WTC11 (cell line): ENCODE data around the gene KDM5B. TPM values are rescaled to one million over a fixed set of nuclear protein-coding genes. Genes with fewer than 3 reads are reported as not detected.
"Not testable (repeated sequence)": the region's sequence is repeated elsewhere in the genome, so short reads cannot be mapped to it uniquely, and the experiment has no call there.

Source experiments
- ATAC-seq: fragments of 200-7000 bp; cut with Tn5 transposase; 2 replicates; pipeline ENCODE4 v1.10.0; 2021; ENCODE audit warnings: mild to moderate bottlenecking, moderate library complexity
- CTCF ChIA-PET: fragments of 300-600 bp; sonication (Branson Sonifier 250); formaldehyde crosslinking; loops from one replicate; lab custom pipeline; 2021; ENCODE audit warnings: antibody characterized with exemption; lab: Charles Lee
- POLR2A ChIA-PET: fragments of 350-600 bp; sonication (Branson Sonifier 250); formaldehyde crosslinking; loops from one replicate; lab custom pipeline; 2021; ENCODE audit warnings: antibody characterized with exemption; lab: Charles Lee
- DNase-seq: peaks from one replicate; pipeline ENCODE4 v3.0.0; 2021; ENCODE audit warnings: low spot score
- H3K27ac Mint-ChIP-seq: 2 replicates; pipeline ENCODE4 v1.8.0; 2021; ENCODE audit warnings: mixed read lengths
- H3K27me3 Mint-ChIP-seq: 2 replicates; pipeline ENCODE4 v1.8.0; 2021; ENCODE audit warnings: low read depth, mild to moderate bottlenecking, moderate library complexity, mixed read lengths
- H3K36me3 Mint-ChIP-seq: 2 replicates; pipeline ENCODE4 v1.8.0; 2021; ENCODE audit warnings: mixed read lengths
- H3K4me1 Mint-ChIP-seq: 2 replicates; pipeline ENCODE4 v1.8.0; 2022; ENCODE audit warnings: mixed read lengths
- H3K4me3 Mint-ChIP-seq: 2 replicates; pipeline ENCODE4 v1.8.0; 2021; ENCODE audit warnings: mild to moderate bottlenecking, moderate library complexity, mixed read lengths
- H3K9me3 Mint-ChIP-seq: 2 replicates; pipeline ENCODE4 v1.8.0; 2021; ENCODE audit warnings: mixed read lengths
- CBFB ChIP-seq: sonication (generic); formaldehyde crosslinking; IDR thresholded peaks from 2 replicates; pipeline ENCODE4 v1.8.1; 2022; ENCODE audit warnings: mild to moderate bottlenecking, low read depth, missing genetic modification reagents
- CREB1 ChIP-seq: sonication (generic); formaldehyde crosslinking; IDR thresholded peaks from 2 replicates; pipeline ENCODE4 v1.8.0; 2023; ENCODE audit warnings: mild to moderate bottlenecking, missing genetic modification reagents
- ELF4 ChIP-seq: sonication (generic); formaldehyde crosslinking; IDR thresholded peaks from 2 replicates; pipeline ENCODE4 v1.8.1; 2022; ENCODE audit warnings: low read depth, mild to moderate bottlenecking, moderate library complexity, missing genetic modification reagents
- HMGA2 ChIP-seq: fragments of 250-450 bp; sonication (Bioruptor Pico); IDR thresholded peaks from 2 replicates; pipeline ENCODE4 v1.4.0; 2021; ENCODE audit warnings: mild to moderate bottlenecking, moderate library complexity
- JUN ChIP-seq: sonication (generic); formaldehyde crosslinking; IDR thresholded peaks from 2 replicates; pipeline ENCODE4 v1.8.0; 2023; ENCODE audit warnings: mild to moderate bottlenecking, missing genetic modification reagents
- SMAD3 ChIP-seq: sonication (generic); formaldehyde crosslinking; IDR thresholded peaks from 2 replicates; pipeline ENCODE4 v1.8.0; 2022; ENCODE audit warnings: missing genetic modification reagents, mild to moderate bottlenecking, borderline replicate concordance
- SMAD4 ChIP-seq: sonication (generic); formaldehyde crosslinking; IDR thresholded peaks from 2 replicates; pipeline ENCODE4 v1.8.0; 2022; ENCODE audit warnings: mild to moderate bottlenecking, missing genetic modification reagents
- SOX15 ChIP-seq: fragments of 250-450 bp; sonication (Bioruptor Pico); IDR thresholded peaks from 2 replicates; pipeline ENCODE4 v1.9.0; 2021; ENCODE audit warnings: mild to moderate bottlenecking
- SP1 ChIP-seq: sonication (generic); formaldehyde crosslinking; conservative IDR thresholded peaks from 2 replicates; pipeline ENCODE4 v1.8.1; 2022; ENCODE audit warnings: missing genetic modification reagents
- TP53 ChIP-seq: sonication (generic); formaldehyde crosslinking; IDR thresholded peaks from 2 replicates; pipeline ENCODE4 v1.8.1; 2023; ENCODE audit warnings: mild to moderate bottlenecking, missing genetic modification reagents
- ZBTB21 ChIP-seq: sonication (generic); formaldehyde crosslinking; IDR thresholded peaks from 2 replicates; pipeline ENCODE4 v1.8.1; 2023; ENCODE audit warnings: mild to moderate bottlenecking, missing genetic modification reagents, borderline replicate concordance
- ZNF232 ChIP-seq: sonication (generic); formaldehyde crosslinking; IDR thresholded peaks from 2 replicates; pipeline ENCODE4 v1.8.0; 2022; ENCODE audit warnings: mild to moderate bottlenecking, missing genetic modification reagents
- ZNF671 ChIP-seq: fragments of 250-450 bp; sonication (Bioruptor Pico); IDR thresholded peaks from 2 replicates; pipeline ENCODE4 v1.8.0; 2021; ENCODE audit warnings: mild to moderate bottlenecking
- total RNA-seq: library from RNA; stranded (reverse); gene quantifications from 3 replicates; pipeline ENCODE4 v1.2.3, GENCODE V29; 2021
- TF ChIP-seq, protein P1 (sequence below): sonication (generic); formaldehyde crosslinking; conservative IDR thresholded peaks from 2 replicates; pipeline ENCODE4 v1.8.1; 2022; ENCODE audit warnings: mild to moderate bottlenecking, missing genetic modification reagents
- TF ChIP-seq, protein P2 (sequence below): sonication (generic); formaldehyde crosslinking; IDR thresholded peaks from 2 replicates; pipeline ENCODE4 v1.8.1; 2022; ENCODE audit warnings: mild to moderate bottlenecking, moderate library complexity, missing genetic modification reagents
- TF ChIP-seq, protein P3 (sequence below): fragments of 250-450 bp; sonication (Bioruptor Pico); IDR thresholded peaks from 2 replicates; pipeline ENCODE4 v1.9.0; 2021; ENCODE audit warnings: mild to moderate bottlenecking
- TF ChIP-seq, protein P4 (sequence below): sonication (generic); formaldehyde crosslinking; IDR thresholded peaks from 2 replicates; pipeline ENCODE4 v1.8.1; 2022; ENCODE audit warnings: mild to moderate bottlenecking, missing genetic modification reagents, moderate library complexity, borderline replicate concordance
- TF ChIP-seq, protein P5 (sequence below): sonication (generic); formaldehyde crosslinking; IDR thresholded peaks from 2 replicates; pipeline ENCODE4 v1.8.0; 2023; ENCODE audit warnings: missing genetic modification reagents
- TF ChIP-seq, protein P6 (sequence below): sonication (generic); formaldehyde crosslinking; IDR thresholded peaks from 2 replicates; pipeline ENCODE4 v1.8.1; 2023; ENCODE audit warnings: mild to moderate bottlenecking, missing genetic modification reagents, moderate library complexity

KDM5B gene
- total RNA-seq, 1 experiment from 2014 or later, result 222 TPM

DNA sequence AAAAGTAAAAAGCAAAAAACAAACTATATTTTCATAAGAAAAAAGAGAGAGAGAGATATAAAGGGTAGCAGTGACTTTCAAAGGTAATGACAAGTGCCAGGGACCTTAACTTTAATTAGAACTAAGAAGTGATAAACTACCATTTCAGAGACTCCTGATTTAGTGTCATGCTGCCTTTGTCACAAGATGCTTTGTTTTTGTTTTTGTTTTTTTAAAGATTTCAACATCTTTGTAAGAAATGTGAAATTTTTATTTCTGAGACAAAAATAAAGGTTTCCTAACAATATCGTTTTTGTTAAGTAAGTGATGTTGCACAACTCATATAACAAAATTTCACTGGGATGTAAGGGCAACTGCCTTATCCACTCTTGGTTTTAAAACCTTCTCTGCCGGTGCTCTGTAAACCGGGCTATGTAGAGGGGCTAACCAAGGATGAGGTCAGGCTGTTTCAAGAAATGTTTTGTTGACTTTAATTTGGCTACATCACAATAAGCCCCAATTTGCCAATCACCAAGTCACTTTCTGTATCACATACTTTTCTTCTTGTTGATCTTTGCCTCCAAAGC is 62.8 kb downstream of the KDM5B start (continued):
- no peak for TF ChIP-seq TP53
- TF ChIP-seq, protein P1, sequence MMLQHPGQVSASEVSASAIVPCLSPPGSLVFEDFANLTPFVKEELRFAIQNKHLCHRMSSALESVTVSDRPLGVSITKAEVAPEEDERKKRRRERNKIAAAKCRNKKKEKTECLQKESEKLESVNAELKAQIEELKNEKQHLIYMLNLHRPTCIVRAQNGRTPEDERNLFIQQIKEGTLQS, result no peak
- TF ChIP-seq, all 79 proteins: peak for 0

DNA sequence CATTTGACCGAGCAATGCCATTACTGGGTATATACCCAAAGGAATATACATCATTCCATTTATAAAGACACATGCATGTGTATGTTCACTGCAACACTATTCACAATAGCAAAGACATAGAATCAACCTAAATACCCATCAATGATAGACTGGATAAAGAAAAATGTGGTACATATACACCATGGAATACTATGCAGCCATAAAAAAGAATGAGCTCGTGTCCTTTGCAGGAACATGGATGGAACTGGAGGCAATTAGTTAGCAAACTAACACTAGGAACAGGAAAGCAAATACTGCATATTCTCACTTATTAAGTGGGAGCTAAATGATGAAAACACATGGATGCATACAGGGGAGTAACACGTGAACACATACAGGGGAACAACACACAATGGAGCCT is 63.5 kb downstream of the KDM5B start:
- DNase-seq, H3K27me3 Mint-ChIP-seq, CTCF ChIA-PET, H3K4me3 Mint-ChIP-seq, POLR2A ChIA-PET, ATAC-seq, H3K27ac Mint-ChIP-seq, H3K9me3 Mint-ChIP-seq, H3K4me1 Mint-ChIP-seq: not testable (repeated sequence)
- peaks cover 89% of the 10 kb centered on the region for H3K36me3 Mint-ChIP-seq

DNA sequence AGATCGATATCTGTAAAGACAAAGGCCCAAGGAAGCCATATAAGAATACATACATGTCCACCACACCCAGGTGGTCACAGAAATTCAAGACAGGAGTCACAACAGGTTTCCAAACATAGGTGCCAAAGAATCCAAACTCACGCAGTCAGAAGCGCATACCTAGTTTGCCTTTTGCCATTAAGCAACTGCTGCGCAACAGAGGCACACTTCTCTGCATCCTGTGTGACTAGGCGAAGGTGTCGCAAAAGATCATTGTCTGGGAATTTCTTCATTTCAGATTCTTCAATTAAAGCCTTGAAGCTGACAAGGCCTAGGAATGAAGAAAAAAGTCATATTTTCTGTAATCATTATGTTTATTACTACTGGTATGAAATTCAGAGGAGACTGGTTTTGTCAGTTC is 65.7 kb downstream of the KDM5B start:
- ATAC-seq (no peak), DNase-seq (no peak)
- Mint-ChIP-seq H3K27ac (no peak overlapping the region), H3K9me3 (peaks cover 5% of the 10 kb centered on the region), H3K36me3 (peaks cover 84% of the 10 kb centered on the region), H3K4me3 (no peak overlapping the region), H3K27me3 (no peaks in the 10 kb centered on the region), H3K4me1 (no peaks in the 10 kb centered on the region)
- TF ChIP-seq, protein P2, sequence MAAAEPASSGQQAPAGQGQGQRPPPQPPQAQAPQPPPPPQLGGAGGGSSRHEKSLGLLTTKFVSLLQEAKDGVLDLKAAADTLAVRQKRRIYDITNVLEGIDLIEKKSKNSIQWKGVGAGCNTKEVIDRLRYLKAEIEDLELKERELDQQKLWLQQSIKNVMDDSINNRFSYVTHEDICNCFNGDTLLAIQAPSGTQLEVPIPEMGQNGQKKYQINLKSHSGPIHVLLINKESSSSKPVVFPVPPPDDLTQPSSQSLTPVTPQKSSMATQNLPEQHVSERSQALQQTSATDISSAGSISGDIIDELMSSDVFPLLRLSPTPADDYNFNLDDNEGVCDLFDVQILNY, result no peak
- TF ChIP-seq ZNF232 (CRISPR knock-in tag), result no peak
- no peak for TF ChIP-seq SMAD4 (CRISPR knock-in tag)
- TF ChIP-seq CREB1 (CRISPR knock-in tag), result no peak
- TF ChIP-seq, protein P3, sequence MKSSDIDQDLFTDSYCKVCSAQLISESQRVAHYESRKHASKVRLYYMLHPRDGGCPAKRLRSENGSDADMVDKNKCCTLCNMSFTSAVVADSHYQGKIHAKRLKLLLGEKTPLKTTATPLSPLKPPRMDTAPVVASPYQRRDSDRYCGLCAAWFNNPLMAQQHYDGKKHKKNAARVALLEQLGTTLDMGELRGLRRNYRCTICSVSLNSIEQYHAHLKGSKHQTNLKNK (CRISPR knock-in tag), result no peak
- TF ChIP-seq TP53, result no peak
- TF ChIP-seq SMAD3 (CRISPR knock-in tag), result no peak
- no peak for TF ChIP-seq ZNF671
- TF ChIP-seq, protein P4, sequence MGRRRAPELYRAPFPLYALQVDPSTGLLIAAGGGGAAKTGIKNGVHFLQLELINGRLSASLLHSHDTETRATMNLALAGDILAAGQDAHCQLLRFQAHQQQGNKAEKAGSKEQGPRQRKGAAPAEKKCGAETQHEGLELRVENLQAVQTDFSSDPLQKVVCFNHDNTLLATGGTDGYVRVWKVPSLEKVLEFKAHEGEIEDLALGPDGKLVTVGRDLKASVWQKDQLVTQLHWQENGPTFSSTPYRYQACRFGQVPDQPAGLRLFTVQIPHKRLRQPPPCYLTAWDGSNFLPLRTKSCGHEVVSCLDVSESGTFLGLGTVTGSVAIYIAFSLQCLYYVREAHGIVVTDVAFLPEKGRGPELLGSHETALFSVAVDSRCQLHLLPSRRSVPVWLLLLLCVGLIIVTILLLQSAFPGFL, result no peak
- no peak for TF ChIP-seq SOX15
- no peak for TF ChIP-seq SP1 (CRISPR knock-in tag)
- TF ChIP-seq ZBTB21 (CRISPR knock-in tag), result no peak
- TF ChIP-seq, protein P5, sequence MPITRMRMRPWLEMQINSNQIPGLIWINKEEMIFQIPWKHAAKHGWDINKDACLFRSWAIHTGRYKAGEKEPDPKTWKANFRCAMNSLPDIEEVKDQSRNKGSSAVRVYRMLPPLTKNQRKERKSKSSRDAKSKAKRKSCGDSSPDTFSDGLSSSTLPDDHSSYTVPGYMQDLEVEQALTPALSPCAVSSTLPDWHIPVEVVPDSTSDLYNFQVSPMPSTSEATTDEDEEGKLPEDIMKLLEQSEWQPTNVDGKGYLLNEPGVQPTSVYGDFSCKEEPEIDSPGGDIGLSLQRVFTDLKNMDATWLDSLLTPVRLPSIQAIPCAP (CRISPR knock-in tag), result no peak
- TF ChIP-seq JUN (CRISPR knock-in tag), result no peak
- TF ChIP-seq ELF4 (CRISPR knock-in tag), result no peak
- POLR2A ChIA-PET, result no interaction called here
- CTCF ChIA-PET, result no interaction called here

DNA sequence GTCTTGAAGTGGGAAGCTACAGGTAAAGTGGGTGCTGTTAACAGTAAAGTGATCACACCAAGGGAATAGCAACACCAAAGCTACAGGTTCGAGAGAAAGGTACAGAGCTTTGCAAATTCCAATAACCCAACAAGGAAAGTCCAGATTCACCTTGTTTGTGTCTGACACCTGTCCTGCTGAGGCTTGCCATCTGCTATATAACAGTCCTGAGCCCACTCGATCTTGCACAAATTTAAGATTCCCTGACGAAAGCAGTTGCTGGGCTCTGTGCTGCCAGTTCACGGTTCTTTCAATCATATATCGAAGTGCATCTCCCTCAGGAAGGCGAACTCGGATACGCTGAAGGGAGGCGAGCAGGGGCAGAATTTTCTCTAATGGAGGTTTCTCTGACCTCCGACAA is 75.0 kb downstream of the KDM5B start:
- ChIA-PET POLR2A (no interaction called here), CTCF (no interaction called here)
- Mint-ChIP-seq H3K4me1 (no peaks in the 10 kb centered on the region), H3K27me3 (no peaks in the 10 kb centered on the region), H3K36me3 (peaks cover 92% of the 10 kb centered on the region), H3K27ac (no peak overlapping the region), H3K4me3 (no peak overlapping the region), H3K9me3 (no peaks in the 10 kb centered on the region)
- DNase-seq (no peak), ATAC-seq (no peak)
- TF ChIP-seq, protein P2, result no peak
- TF ChIP-seq, protein P6, sequence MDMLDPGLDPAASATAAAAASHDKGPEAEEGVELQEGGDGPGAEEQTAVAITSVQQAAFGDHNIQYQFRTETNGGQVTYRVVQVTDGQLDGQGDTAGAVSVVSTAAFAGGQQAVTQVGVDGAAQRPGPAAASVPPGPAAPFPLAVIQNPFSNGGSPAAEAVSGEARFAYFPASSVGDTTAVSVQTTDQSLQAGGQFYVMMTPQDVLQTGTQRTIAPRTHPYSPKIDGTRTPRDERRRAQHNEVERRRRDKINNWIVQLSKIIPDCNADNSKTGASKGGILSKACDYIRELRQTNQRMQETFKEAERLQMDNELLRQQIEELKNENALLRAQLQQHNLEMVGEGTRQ, result no peak
- no peak for TF ChIP-seq SMAD3 (CRISPR knock-in tag)
- no peak for TF ChIP-seq HMGA2
- no peak for TF ChIP-seq SMAD4 (CRISPR knock-in tag)
- TF ChIP-seq, protein P3 (CRISPR knock-in tag), result no peak
- TF ChIP-seq JUN (CRISPR knock-in tag), result no peak
- TF ChIP-seq, protein P5 (CRISPR knock-in tag), result no peak
- TF ChIP-seq CBFB (CRISPR knock-in tag), result no peak
